ENCODE measurements around the gene ATG3. TPM values are rescaled to one million over a fixed set of nuclear protein-coding genes. Genes with fewer than 3 reads are reported as not detected.
A peak's percentile ranks its signal among the peaks of the same experiment; 100 is the strongest.
"Not testable (repeated sequence)": the region's sequence is repeated elsewhere in the genome, so short reads cannot be mapped to it uniquely, and the experiment has no call there.

Gene ATG3
- total RNA-seq, 2 experiments from 2014 or later = 84.6 to 109 TPM

DNA sequence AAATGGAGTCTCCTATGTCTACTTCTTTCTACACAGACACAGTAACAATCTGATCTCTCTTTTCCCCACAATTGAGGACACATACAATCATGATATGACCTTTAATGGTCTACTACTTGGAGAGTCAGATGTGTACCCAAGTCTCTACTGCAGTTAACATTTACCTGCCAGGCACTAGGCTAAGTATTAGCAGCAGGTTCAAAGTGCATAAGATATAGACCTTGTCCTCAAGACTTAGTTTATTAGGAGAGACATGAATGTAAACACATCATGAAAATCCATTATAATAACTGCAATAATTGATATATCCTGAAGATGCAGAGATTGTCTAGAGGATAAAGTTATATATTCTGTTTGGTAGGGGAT is 3.2 kb upstream of the ATG3 start:
- H3K79me2 ChIP-seq (ENCODE audit: insufficient read depth, low read depth, low read length) = peaks cover 33% of the 10 kb centered on the region
- H3K4me3 ChIP-seq (ENCODE audit: low read depth, low read length, poor library complexity, severe bottlenecking) = no peak overlapping the region
- CTCF ChIA-PET (ENCODE audit: unreplicated experiment) = no interaction called here

GRCh38 chr3:112564247-112564939 is 2.6 kb upstream of the ATG3 start:
- Histone ChIP-seq H3K79me2 (ENCODE audit: insufficient read depth, low read depth, low read length) (peaks cover 38% of the 10 kb centered on the region), H3K36me3 (ENCODE audit: insufficient read depth, low read length) (peaks cover 47% of the 10 kb centered on the region), H4K20me1 (ENCODE audit: insufficient read depth, low read length) (peaks cover 15% of the 10 kb centered on the region; the same call in 1 of the 2 replicates), H3K4me1 (ENCODE audit: insufficient read depth, low read length, poor library complexity, severe bottlenecking) (peaks cover 18% of the 10 kb centered on the region)
- H3K4me3 ChIP-seq (ENCODE audit: low read depth, low read length, poor library complexity, severe bottlenecking); POLR2A ChIA-PET; H3K9me3 ChIP-seq (ENCODE audit: low read length); BruUV-seq (replicated peaks); DNase-seq (ENCODE audit: low spot score); H3K9me2 ChIP-seq (ENCODE audit: insufficient read depth, low read length); CTCF ChIA-PET (ENCODE audit: unreplicated experiment); H2AFZ ChIP-seq (ENCODE audit: low read length); H3K27ac ChIP-seq (ENCODE audit: low read depth, low read length, poor library complexity, severe bottlenecking); H3K4me2 ChIP-seq (ENCODE audit: low read length): not testable (repeated sequence)
- intact Hi-C loops (cut with micrococcal nuclease; ENCODE audit: unreplicated experiment) = loop anchor here (5.0 kb wide), 3 partner anchors 427 to 453 kb away; a partner anchor contains a TSS

More for the DNA sequence above, 3.2 kb upstream of the ATG3 start:
- Histone ChIP-seq H2AFZ (ENCODE audit: low read length) (no peak overlapping the region), H3K27ac (ENCODE audit: low read depth, low read length, poor library complexity, severe bottlenecking) (no peak overlapping the region), H3K36me3 (ENCODE audit: insufficient read depth, low read length) (peaks cover 47% of the 10 kb centered on the region), H3K9me3 (ENCODE audit: low read length) (no peaks in the 10 kb centered on the region), H3K9me2 (ENCODE audit: insufficient read depth, low read length) (no peaks in the 10 kb centered on the region), H3K4me1 (ENCODE audit: insufficient read depth, low read length, poor library complexity, severe bottlenecking) (peaks cover 14% of the 10 kb centered on the region), H3K4me2 (ENCODE audit: low read length) (no peak overlapping the region), H4K20me1 (ENCODE audit: insufficient read depth, low read length) (peaks cover 10% of the 10 kb centered on the region; the same call in 1 of the 2 replicates)
- intact Hi-C loops (cut with micrococcal nuclease; ENCODE audit: unreplicated experiment) = loop anchor here (5.0 kb wide), 3 partner anchors 428 to 453 kb away; a partner anchor contains a TSS
- POLR2A ChIA-PET = no interaction called here
- BruUV-seq (replicated peaks) = no TSS peak
- TF ChIP-seq, protein P1, sequence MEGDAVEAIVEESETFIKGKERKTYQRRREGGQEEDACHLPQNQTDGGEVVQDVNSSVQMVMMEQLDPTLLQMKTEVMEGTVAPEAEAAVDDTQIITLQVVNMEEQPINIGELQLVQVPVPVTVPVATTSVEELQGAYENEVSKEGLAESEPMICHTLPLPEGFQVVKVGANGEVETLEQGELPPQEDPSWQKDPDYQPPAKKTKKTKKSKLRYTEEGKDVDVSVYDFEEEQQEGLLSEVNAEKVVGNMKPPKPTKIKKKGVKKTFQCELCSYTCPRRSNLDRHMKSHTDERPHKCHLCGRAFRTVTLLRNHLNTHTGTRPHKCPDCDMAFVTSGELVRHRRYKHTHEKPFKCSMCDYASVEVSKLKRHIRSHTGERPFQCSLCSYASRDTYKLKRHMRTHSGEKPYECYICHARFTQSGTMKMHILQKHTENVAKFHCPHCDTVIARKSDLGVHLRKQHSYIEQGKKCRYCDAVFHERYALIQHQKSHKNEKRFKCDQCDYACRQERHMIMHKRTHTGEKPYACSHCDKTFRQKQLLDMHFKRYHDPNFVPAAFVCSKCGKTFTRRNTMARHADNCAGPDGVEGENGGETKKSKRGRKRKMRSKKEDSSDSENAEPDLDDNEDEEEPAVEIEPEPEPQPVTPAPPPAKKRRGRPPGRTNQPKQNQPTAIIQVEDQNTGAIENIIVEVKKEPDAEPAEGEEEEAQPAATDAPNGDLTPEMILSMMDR (conservative IDR thresholded peaks at IDR 0.05; ENCODE audit: low read length) = no peak
- no peak for TF ChIP-seq EZH2phosphoT487 (IDR thresholded peaks at IDR 0.05; ENCODE audit: borderline replicate concordance, low read depth, low read length)
- DNase-seq (ENCODE audit: low spot score) = no peak

- DNase-seq (ENCODE audit: low spot score) = no peak
- Histone ChIP-seq H2AFZ (ENCODE audit: low read length) (peak overlapping the region; percentile 43; the same call in 1 of the 2 replicates), H3K4me3 (ENCODE audit: low read depth, low read length, poor library complexity, severe bottlenecking) (peak overlapping the region; percentile 95), H3K9me2 (ENCODE audit: insufficient read depth, low read length) (no peaks in the 10 kb centered on the region), H3K4me1 (ENCODE audit: insufficient read depth, low read length, poor library complexity, severe bottlenecking) (peaks cover 28% of the 10 kb centered on the region), H3K9me3 (ENCODE audit: low read length) (0 out of 2 replicates have a peak, but pooled peaks cover 9% of the 10 kb centered on the region), H3K36me3 (ENCODE audit: insufficient read depth, low read length) (peaks cover 49% of the 10 kb centered on the region), H4K20me1 (ENCODE audit: insufficient read depth, low read length) (peaks cover 18% of the 10 kb centered on the region; the same call in 1 of the 2 replicates), H3K79me2 (ENCODE audit: insufficient read depth, low read depth, low read length) (peaks cover 64% of the 10 kb centered on the region), H3K4me2 (ENCODE audit: low read length) (peak overlapping the region; percentile 70), H3K27ac (ENCODE audit: low read depth, low read length, poor library complexity, severe bottlenecking) (peak overlapping the region; percentile 80)
- ChIA-PET CTCF (ENCODE audit: unreplicated experiment) (interaction anchor here (1.0 to 1.4 kb wide), 2 partner anchors 268 to 450 kb away, joined by 3 read pairs; partner anchors contain the start of gene SLC9C1), POLR2A (interaction anchor here (1.4 kb wide), 2 partner anchors 424 to 430 kb away, joined by 3 to 5 read pairs; no protein-coding TSS in a partner anchor)
- no TSS peak for BruUV-seq (replicated peaks)
- TF ChIP-seq, protein P1 (conservative IDR thresholded peaks at IDR 0.05; ENCODE audit: low read length) = no peak
- no peak for TF ChIP-seq EZH2phosphoT487 (IDR thresholded peaks at IDR 0.05; ENCODE audit: borderline replicate concordance, low read depth, low read length)
- intact Hi-C loops (cut with micrococcal nuclease; ENCODE audit: unreplicated experiment) = loop anchor here (5.0 kb wide), 3 partner anchors 424 to 456 kb away; a partner anchor contains a TSS
Measured at GRCh38 chr3:112561484-112561733, 353 bp downstream of the ATG3 start.
